Neutrophil (primary cell): ENCODE results near the gene LRG1.

ENCODE experiments used
- H3K27ac ChIP-seq: fragments of 200-600 bp; sonication (generic); 2 replicates; pipeline ENCODE4 v1.5.1; 2016; ENCODE audit warnings: mild to moderate bottlenecking, moderate library complexity
- H3K27me3 ChIP-seq: fragments of 200-600 bp; sonication (generic); 2 replicates; pipeline ENCODE4 v1.6.0; 2016; ENCODE audit warnings: mild to moderate bottlenecking
- H3K36me3 ChIP-seq: fragments of 200-600 bp; sonication (generic); 2 replicates; pipeline ENCODE4 v1.5.1; 2017
- H3K4me1 ChIP-seq, 2 experiments: fragments of 200-600 bp in 1 of 2; sonication (generic) in 1 of 2; 1 replicate in 1 of 2; 2 replicates in 1 of 2; pipeline versions ENCODE4 v1.5.1 to v1.6.1; 2013 to 2016; ENCODE audit warnings: low read depth in 1 of 2, low read length in 1 of 2, mild to moderate bottlenecking in 1 of 2, moderate library complexity in 1 of 2; ENCODE audit not compliant: control insufficient read depth in 1 of 2, insufficient read depth in 1 of 2
- H3K4me3 ChIP-seq, 2 experiments: fragments of 200-600 bp in 1 of 2; sonication (generic) in 1 of 2; 1 replicate in 1 of 2; 2 replicates in 1 of 2; pipeline ENCODE4 v1.5.1; 2013 to 2016; ENCODE audit warnings: low read depth in 1 of 2, low read length in 1 of 2, mild to moderate bottlenecking in 1 of 2, moderate library complexity in 1 of 2
- H3K9me3 ChIP-seq: fragments of 200-600 bp; sonication (generic); 2 replicates; pipeline ENCODE4 v1.5.1; 2016
- TF ChIP-seq, protein P1 (sequence below): fragments of 200-600 bp; sonication (generic); IDR thresholded peaks from 2 replicates; pipeline ENCODE4 v1.5.1; 2016; ENCODE audit warnings: antibody characterized with exemption

Gene LRG1

DNA sequence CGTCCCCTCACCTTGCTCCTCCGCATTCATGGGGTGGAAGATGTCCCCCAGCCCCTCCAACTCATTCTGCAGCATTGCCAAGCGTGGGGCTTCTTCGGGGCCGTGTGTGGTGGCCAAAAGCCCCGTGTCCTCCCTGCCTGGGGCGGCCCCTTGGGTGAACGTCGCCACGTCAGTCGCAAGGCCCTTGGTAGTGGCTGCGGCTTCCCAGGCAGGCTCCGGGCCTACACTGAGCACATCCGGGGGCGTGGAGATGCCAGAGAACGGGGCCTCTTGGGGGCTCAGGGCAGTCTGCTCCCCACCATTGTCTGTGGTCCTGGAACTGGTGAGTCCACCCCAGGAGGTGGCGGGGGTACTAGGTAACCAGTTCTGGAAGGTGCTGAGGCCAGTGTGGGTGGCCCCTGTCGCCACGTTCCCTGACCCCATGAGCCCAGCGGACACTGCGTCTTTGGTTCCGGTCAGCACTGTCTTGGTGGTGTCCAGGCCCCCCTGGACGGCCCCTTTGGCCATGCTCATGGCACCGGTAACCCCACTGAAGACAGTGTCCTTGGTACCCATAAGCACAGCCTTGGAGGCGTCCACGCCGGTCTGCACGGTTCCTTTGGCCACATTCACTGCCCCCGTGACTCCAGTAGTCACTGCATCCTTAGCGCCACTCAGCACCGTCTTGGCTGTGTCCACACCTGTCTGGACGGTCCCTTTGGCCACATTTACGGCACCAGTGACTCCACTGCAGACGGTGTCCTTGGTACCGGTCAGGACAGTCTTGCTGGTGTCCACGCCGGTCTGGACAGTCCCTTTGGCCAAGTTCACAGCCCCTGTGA lies 29.2 kb downstream of the LRG1 start:
- Histone ChIP-seq H3K36me3 (peaks cover 45% of the 10 kb centered on the region), H3K4me3 (no peak overlapping the region), H3K9me3 (no peaks in the 10 kb centered on the region), H3K27me3 (no peaks in the 10 kb centered on the region), H3K27ac (no peak overlapping the region), H3K4me1 (no peaks in the 10 kb centered on the region)
- TF ChIP-seq, protein P1, sequence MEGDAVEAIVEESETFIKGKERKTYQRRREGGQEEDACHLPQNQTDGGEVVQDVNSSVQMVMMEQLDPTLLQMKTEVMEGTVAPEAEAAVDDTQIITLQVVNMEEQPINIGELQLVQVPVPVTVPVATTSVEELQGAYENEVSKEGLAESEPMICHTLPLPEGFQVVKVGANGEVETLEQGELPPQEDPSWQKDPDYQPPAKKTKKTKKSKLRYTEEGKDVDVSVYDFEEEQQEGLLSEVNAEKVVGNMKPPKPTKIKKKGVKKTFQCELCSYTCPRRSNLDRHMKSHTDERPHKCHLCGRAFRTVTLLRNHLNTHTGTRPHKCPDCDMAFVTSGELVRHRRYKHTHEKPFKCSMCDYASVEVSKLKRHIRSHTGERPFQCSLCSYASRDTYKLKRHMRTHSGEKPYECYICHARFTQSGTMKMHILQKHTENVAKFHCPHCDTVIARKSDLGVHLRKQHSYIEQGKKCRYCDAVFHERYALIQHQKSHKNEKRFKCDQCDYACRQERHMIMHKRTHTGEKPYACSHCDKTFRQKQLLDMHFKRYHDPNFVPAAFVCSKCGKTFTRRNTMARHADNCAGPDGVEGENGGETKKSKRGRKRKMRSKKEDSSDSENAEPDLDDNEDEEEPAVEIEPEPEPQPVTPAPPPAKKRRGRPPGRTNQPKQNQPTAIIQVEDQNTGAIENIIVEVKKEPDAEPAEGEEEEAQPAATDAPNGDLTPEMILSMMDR = no peak

DNA sequence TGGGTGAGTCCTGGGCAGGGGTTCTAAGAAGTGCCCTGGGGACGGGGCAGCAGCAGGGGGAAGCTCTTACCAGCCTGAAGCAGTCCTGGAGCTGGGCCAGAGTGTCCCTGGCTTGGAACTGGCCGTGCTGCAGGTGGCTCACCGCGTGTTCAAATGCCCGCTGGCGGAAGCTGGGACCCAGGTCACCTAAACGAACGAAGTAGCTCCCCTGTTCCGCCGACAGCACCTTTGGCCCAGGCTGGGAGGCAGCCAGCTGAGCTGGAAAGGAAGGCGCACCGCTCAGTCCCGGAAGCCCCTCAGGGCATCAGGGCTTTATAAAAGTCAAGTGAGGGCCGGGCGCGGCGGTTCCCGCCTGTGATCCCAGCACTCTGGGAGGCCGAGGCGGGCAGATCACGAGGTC lies 31.1 kb downstream of the LRG1 start:
- no peak overlapping the region for H3K27ac ChIP-seq
- no peaks in the 10 kb centered on the region for H3K9me3 ChIP-seq
- H3K4me1 ChIP-seq = no peaks in the 10 kb centered on the region
- H3K36me3 ChIP-seq = peaks cover 62% of the 10 kb centered on the region
- H3K4me3 ChIP-seq = no peak overlapping the region
- no peaks in the 10 kb centered on the region for H3K27me3 ChIP-seq
- TF ChIP-seq, protein P1 = no peak

DNA sequence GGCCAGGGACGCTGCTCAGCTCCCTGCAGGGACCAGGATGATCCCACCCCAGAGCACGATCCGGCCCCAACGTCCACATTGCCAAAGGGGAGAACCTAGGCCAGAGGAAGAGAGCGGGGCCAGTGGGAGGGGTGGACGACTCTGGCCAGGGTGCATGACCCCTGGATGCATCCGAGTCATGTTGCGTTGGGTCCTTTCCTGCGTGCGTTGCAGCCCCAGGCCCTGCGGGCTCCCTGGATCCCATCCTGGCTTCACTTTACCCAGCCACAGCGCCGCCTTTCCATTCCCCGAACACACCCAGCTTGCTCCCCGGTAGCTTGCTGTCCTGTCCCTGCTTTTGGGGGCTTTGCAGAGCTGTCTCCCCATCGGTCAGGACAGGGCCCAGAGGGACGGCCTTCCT lies 32.0 kb downstream of the LRG1 start:
- H3K36me3 ChIP-seq = peaks cover 63% of the 10 kb centered on the region
- H3K27ac ChIP-seq = no peak overlapping the region
- no peaks in the 10 kb centered on the region for H3K27me3 ChIP-seq
- TF ChIP-seq, protein P1 = no peak
- H3K4me1 ChIP-seq = no peaks in the 10 kb centered on the region
- no peak overlapping the region for H3K4me3 ChIP-seq
- no peaks in the 10 kb centered on the region for H3K9me3 ChIP-seq

DNA sequence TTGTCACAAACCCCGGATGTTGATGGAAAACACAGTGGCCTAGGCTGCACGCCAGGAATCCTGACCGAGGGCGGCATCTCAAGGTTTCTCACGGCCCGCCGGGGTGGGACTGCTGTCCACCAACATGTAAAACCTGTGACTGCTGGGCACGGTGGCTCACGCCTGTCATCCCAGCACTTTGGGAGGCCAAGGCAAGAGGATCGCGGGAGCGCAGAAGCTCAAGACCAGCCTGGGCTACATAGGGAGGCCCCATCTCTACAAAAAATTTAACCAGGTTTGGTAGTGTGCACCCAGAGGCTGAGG lies 32.7 kb downstream of the LRG1 start:
- Histone ChIP-seq H3K9me3 (no peaks in the 10 kb centered on the region), H3K36me3 (peaks cover 65% of the 10 kb centered on the region), H3K27me3 (no peaks in the 10 kb centered on the region), H3K27ac (no peak overlapping the region), H3K4me3 (no peak overlapping the region), H3K4me1 (no peaks in the 10 kb centered on the region)
- TF ChIP-seq, protein P1 = no peak

DNA sequence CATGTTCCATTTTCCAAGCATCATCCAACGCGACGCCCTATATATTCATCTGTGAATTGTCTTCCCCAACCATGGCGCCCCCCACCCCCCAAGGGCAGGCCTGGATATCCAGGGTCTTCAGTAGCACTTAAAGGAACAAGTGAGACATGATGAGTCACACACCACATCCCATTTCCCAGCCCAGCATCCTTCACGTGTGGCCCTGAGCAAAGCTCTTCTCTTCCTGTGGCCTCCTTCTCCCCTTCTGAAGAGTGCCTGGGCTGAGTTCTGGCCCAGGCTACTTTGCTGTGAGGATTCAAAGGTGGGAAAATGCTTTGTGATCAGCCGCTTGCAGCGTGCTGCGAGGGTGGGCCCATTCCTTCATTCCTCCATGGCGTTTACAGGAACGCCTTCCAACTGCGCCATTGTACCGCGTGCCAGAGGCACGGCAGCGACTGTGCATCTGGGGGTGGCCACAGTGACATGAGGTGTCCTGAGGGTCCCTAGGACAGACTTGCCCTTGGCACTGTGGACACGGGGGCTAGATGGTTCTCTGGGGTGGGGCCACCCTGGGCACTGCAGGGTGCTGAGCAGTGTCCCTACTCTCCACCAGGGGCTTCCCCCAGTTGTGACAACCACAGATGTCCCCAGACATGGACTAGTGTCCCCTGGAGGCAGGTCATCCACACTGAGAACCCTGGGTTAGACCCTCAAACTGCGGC lies 33.2 kb downstream of the LRG1 start:
- H3K36me3 ChIP-seq = peaks cover 70% of the 10 kb centered on the region
- H3K4me3 ChIP-seq = no peak overlapping the region
- no peak overlapping the region for H3K27ac ChIP-seq
- H3K9me3 ChIP-seq = no peaks in the 10 kb centered on the region
- H3K4me1 ChIP-seq = no peaks in the 10 kb centered on the region
- H3K27me3 ChIP-seq = no peaks in the 10 kb centered on the region
- TF ChIP-seq, protein P1 = no peak
